ENCODE measurements around the gene SPRED2.

SPRED2 gene

DNA sequence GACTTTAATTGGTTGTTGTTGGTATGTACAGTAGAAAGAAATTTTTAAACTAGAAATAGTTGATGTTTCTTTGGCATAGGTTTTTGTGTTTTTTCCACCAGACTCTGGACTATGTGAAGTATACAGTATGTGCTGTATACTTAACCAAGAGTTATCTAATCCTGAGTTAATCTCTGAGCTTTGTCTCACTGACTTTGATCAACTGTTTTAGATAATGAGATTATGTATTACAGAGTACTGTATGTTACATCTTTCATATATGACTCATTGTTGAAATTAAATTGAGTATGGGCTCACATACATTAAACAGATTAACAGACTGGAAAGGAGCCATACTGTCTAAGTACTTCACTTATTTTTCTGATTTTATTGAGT, 166.7 kb downstream of the SPRED2 start:
- no peak for DNase-seq

GRCh38 chr2:65264821-65265670, 167.4 kb downstream of the SPRED2 start:
- peak; percentile 24 for DNase-seq

GRCh38 chr2:65263986-65264385, 168.4 kb downstream of the SPRED2 start:
- no peak for DNase-seq

- no peak for DNase-seq
Observed at GRCh38 chr2:65263262-65263661, 169.1 kb downstream of the SPRED2 start.

- DNase-seq, result no peak
Observed at GRCh38 chr2:65261676-65262075, 170.7 kb downstream of the SPRED2 start.
